GM15510 (cell line): Measurements from ENCODE around the gene ST7.

Source experiments
- POLR2A ChIP-seq: IDR thresholded peaks from 3 replicates; pipeline ENCODE4 v1.6.1; 2011; ENCODE audit warnings: borderline replicate concordance; ENCODE audit not compliant: insufficient read length; ENCODE audit errors: extremely low read depth

ST7 gene

DNA sequence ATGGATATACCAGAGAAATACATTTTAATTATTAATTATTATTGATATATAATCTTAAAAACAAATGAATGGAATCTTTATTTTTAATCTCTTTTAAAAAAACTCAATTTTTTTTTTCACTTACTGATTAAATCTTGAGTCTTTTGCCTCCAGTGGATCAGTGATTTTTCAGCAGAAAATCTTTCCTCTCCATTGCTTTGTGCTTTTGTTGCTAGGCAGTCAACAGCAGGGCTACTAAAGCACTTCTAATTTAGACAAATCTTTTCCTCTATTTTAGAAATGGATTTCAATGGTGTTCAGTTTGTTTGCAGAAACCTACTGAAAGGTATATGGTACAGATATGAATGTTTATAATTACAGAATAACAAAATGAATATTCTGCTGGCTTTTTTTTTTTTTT, 143.6 kb downstream of the ST7 start:
- TF ChIP-seq POLR2A, result no peak

DNA sequence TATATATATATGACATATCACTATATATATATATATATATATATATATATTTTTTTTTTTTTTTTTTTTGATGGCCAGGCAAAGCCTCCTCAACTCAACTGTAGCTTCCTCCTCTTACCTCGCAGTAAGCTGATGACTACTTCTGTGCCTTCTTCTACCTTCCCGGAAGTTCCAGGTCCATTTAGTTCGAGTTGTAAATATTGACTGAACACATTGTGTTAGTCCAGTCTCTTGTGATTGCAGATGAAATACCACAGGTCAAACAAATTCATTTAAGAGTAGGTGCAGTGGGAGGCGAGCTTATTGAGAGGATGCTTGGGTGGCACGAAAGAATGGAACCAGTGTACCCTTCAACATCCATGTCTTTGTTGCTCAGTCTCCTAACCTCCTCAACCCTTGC, 144.6 kb downstream of the ST7 start:
- no peak for TF ChIP-seq POLR2A

DNA sequence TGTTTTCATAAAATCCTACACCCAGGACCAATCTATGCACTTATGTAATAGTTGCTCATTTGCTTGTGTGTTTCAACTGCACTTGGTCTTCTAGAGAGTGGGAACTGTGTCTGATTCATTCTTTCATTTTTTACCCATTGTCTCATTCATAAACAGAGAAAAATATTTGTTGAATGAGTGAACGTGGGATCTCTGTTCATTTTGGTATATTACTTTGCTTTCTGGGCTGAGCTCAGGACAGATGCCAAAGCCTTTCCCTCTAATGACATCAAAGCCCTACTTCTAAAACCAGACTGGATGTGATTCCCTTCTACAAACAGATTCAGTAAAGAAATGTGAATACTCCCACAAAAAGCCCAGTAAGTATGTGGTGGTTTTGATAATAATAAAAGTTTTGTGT, 145.2 kb downstream of the ST7 start:
- TF ChIP-seq POLR2A, result no peak

DNA sequence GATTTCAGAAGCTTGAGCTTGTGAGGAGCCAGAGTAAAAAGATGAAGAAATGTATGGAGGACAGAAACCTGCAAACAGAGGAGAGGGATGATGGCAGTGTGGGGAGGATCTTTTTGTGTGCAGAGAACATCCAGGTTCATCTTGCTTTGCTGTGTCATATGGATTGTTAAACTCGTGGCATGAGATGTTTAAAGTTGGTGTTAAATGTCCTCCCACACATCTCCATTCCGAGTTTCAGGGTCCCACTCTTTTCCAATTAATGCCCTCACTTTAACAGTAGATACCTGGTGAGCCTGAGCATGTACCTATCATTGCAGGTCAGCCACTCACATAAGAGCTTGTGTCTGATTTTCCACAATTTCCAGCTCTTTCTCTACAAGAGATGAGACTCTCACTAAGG, 147.7 kb downstream of the ST7 start:
- TF ChIP-seq POLR2A, result no peak

DNA sequence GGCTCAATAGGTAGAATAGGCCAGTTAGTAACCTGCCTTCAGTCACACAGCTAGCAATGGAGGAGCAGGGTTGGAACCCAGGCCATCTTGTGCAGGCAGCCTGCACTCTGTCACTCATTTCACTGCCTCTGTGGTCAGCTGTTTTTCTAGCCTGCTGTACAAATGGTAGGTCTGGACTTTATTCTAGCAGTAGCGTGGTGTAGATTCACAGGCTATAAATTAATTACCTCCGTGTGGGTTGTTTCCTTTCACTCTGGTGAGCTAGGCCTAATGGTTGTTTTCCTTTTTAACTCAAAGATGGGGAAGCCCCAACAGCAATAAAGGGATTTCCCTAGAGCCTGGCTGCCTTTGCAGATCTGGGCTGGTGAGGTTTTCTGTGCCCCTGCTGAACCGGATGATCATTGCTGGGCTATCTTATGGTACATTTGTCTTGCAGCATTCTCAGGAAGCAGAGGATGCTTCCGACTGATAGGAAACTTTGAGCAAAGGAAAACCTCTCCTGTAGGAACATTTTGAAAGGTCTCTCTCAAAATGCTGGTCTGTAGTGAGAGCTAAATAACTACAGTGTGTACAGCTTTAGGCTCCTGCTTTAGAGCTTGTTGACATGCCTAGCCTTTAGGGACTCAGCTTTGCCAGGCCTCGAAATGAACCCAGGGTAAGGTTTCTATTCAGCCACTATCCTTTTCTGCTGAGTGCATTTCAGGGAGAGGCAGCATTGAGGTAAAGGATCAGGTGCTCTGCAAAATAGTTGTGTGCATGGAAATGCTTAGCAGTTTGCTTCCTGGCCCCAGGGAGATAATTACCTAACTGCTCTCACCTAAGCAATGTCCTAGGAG, 157.4 kb downstream of the ST7 start:
- TF ChIP-seq POLR2A, result no peak

DNA sequence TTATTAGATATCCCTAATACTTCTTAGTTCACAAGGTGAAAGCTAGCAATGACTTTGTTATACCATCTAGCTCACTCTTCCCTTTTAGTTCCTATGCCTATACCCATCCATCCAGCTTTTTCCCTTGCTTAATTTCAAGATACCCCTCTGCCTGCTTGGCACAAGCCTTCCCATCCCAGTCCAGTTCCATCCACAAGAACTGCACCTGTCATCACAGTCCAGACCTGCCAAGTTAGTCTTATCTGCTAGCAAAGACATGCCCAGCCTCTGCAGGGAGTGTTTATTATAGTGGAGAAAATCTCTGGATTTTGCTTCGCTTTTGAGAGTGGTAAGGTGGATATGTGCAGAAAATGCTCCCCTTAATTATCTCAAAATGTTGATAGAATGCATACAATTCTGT, 158.2 kb downstream of the ST7 start:
- TF ChIP-seq POLR2A, result no peak

DNA sequence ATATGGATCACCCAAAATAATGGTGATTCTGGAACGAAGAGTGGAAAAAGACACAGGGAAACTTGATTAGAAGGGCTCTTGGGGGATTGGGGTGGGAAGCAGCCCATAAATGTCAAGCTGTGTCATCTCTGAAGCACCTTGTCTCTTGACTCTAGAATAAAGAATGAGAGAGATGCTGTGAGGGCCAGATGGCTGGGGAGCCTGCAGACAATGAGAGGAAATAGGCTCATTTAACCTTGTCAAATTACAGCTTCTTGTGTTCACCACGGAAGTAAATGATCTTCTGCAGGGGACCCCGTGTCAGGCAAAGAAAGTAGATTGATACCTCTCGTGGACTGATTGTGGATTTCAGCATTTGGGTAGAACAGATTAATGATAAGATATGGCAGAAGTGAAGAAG, 159.3 kb downstream of the ST7 start:
- no peak for TF ChIP-seq POLR2A

DNA sequence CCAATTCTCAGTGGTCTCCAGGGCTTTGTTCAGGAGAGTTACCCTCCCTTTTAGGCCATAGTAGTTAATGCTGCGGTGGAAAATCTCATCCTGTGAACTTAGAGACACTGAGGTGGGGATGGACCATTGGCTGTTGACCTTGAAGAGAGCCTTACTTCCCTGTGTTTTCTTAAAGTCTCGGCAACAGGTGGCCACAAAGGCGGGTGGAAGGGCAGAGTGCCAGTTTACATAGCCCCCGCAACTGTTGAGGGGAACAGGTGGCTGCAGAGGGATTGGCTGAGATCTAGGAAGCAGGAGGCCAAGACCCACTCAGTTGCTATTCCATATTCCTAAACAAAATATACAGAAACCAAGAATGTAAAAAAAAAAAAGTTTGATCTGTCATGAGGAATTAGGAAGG, 160.6 kb downstream of the ST7 start:
- no peak for TF ChIP-seq POLR2A

DNA sequence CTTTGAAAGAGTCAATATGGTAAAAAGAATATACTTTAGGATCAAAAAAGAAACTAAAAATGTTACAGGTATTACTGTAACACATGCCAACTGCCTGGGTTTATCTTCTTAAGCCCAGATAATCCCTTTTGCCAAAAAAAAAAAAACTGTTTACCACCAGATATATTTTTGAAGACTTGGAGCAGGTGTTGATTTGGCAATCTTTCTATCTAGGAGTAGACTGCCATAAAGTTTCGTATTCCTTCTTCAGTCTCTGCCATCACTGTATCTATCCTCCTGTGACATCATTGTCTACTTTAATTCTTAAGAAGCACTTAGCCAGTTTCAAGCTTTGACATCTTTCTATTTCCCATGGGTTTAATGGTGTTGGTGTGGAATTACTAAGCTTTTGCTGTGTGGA, 161.0 kb downstream of the ST7 start:
- no peak for TF ChIP-seq POLR2A

DNA sequence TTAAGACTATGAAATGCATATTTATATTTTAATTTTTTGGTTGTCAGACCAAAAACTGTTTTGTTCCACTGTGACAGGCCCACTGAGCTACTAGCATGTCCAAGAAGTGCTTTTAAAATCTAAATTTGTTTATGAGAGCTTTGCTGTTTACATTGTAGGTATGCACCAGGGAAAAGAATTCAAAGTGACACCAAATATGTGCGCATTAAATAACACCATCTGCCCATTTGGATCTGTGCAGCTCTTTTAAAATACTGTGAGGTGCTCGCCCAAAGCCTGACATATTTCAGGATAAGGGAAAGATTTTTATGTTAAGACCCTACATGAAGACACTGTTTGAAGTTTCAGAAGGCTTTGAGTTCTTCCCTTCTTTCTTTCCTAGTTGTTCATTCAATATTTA, 162.9 kb downstream of the ST7 start:
- no peak for TF ChIP-seq POLR2A

DNA sequence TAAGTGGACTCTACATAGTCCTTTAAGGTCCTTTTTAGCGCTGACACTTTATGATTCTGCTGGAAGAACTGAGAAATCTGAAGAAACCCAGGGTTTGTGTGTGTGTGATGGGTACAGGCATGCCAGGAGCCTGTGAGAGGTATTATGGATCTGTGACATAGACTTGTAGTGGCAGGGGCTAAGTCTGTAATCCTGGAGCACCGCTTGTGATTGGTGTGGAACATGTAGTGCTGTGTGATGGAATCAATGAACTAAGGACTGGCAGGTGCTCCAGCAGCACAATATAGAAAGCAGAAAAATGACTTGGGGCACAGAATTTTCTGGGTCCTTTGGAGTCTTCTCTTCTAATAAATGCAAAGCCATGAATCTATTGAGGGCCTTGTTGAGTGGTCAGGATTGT, 163.9 kb downstream of the ST7 start:
- TF ChIP-seq POLR2A, result no peak

DNA sequence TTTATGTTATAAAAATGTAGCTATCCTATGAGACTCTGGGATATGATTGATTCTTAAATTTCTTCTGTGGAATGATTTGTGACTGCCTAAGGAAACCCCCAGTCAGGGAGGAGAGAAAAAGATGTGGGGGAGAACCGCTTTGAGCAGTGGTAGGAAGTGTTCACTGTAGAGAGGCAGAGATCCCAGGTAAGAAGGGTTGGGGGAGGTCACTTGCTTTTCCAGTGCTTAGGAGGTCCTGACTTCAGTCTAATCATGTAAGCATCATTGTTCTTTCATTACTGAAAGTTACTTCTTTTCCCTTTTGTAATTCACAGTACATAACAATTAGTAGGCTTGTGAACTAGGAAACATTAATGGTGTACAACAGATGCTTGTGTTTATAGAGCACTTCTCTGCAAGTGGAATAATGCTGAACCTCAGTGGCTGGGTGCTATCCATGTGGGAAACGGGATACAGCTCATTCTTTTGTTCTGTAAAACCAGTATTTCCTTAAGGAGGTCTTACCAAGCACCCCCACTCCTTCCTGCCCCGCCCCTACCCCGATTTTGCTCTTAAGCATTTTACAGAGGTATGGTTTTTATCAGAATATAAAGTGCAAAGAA, 165.4 kb downstream of the ST7 start:
- TF ChIP-seq POLR2A, result no peak

DNA sequence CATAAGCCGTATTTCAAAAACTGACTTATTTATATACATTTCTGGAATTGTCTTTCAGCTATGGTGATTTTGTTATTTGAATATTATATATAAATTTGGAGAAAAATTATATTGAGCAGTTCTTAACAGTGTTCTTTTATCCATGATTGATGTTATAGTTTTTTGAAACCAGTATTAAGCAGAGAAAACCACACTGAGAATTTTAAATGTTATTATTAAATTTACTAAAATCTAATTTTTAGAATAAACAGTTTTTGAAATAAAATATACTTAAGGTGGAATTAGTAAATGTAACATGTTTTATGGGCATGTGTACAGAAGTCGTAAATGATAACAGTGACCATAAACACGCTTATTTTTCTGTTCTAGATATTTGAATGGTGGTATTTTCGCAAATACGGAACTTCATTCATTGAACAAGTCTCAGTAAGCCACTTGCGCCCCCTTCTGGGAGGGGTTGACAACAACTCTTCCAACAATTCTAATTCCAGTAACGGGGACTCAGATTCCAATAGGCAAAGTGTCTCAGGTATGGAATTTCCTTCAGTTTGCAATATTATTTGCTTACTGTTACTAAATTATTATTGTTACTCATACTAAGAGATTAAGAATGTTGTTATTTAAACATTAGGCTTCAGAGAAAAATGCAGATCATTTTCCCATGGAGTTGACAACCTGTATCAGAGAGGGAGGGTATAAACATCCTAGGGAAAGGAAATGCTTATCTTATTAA, 166.1 kb downstream of the ST7 start:
- no peak for TF ChIP-seq POLR2A

DNA sequence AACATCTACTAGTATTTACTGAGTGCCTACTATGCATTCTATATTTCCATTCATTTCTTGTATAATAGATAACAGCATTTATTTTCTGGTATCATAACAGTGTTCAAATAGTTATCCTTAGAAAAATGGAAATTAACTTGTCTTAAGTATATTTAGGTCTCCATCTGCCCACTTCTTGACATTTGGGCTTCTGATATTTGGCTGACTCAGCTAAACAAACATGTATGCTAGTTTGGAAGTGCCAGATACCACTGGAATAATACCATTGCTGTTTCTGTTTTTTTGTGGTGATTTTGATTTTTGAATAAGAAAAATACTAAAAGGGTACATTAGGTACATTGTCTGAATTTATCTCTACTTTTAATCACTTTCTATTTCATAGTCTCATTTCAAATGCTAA, 169.2 kb downstream of the ST7 start:
- no peak for TF ChIP-seq POLR2A

DNA sequence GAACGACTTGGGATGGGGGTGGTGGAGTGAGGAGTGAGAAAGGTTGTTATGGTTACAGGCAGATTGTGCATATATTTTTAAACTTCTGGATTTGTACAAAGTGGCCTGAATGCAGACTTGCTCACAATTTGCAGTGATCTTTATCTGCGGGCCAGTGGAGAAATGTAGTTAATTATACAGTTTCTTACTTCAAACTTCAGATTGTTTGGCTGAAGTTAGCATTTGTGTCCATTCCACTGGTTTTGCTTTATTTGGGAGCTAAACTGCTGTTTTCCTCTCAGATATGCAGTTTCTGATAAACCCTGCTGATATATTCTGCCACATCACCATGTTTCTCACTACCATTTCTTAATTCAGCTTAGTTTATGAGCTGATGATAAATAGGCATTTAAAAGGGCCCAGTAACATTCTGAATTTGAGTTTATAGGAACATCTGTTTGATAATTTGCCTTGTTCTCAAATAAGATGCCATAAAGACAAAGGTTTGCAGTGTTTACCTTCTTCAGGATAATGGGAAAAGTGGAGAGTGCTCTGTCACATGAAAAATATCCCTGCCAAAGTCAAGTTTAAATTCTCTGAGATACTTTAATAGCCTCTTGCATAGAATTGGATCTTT, 170.1 kb downstream of the ST7 start:
- TF ChIP-seq POLR2A, result no peak
